Stimulated activated memory B cell treated with anti-CD40 and anti-IgM and Interleukin-4, amounts not matched to agents 10 μg/mL and 1 μg/mL and 100 μg/mL, for 72 hours (primary cell): ENCODE data around the gene DENND6A.
"Not testable (repeated sequence)": the region's sequence is repeated elsewhere in the genome, so short reads cannot be mapped to it uniquely, and the experiment has no call there.

ENCODE experiments used
- ATAC-seq: fragments of 150-1000 bp; cut with Tn5 transposase; 2 replicates; pipeline ENCODE4 v1.10.0; 2021
- H3K27ac Mint-ChIP-seq: one replicate; pipeline ENCODE4 v1.8.0; 2022; ENCODE audit warnings: mild to moderate bottlenecking, mixed read lengths
- H3K27me3 Mint-ChIP-seq: one replicate; pipeline ENCODE4 v1.8.0; 2022; ENCODE audit warnings: mixed read lengths
- H3K36me3 Mint-ChIP-seq: one replicate; pipeline ENCODE4 v1.8.0; 2022; ENCODE audit warnings: mixed read lengths
- H3K4me1 Mint-ChIP-seq: one replicate; pipeline ENCODE4 v1.8.0; 2022; ENCODE audit warnings: mixed read lengths
- H3K4me3 Mint-ChIP-seq: one replicate; pipeline ENCODE4 v1.8.0; 2022; ENCODE audit warnings: mild to moderate bottlenecking, moderate library complexity, mixed read lengths
- H3K9me3 Mint-ChIP-seq: one replicate; pipeline ENCODE4 v1.8.0; 2022; ENCODE audit warnings: mixed read lengths

Gene DENND6A

GRCh38 chr3:57709031-57709430 is 16.2 kb upstream of the DENND6A start:
- H3K4me1 Mint-ChIP-seq: no peaks in the 10 kb centered on the region
- no peak overlapping the region for H3K4me3 Mint-ChIP-seq
- H3K27me3 Mint-ChIP-seq: peaks cover 9% of the 10 kb centered on the region

GRCh38 chr3:57706462-57706861 is 13.6 kb upstream of the DENND6A start:
- ATAC-seq: no peak
- no peak overlapping the region for H3K4me3 Mint-ChIP-seq
- no peaks in the 10 kb centered on the region for H3K36me3 Mint-ChIP-seq
- H3K4me1 Mint-ChIP-seq: no peaks in the 10 kb centered on the region
- H3K27me3 Mint-ChIP-seq: peaks cover 9% of the 10 kb centered on the region
- H3K9me3 Mint-ChIP-seq: peaks cover 3% of the 10 kb centered on the region
- no peak overlapping the region for H3K27ac Mint-ChIP-seq

More at GRCh38 chr3:57709031-57709430, 16.2 kb upstream of the DENND6A start:
- Mint-ChIP-seq H3K27ac (no peak overlapping the region), H3K9me3 (peaks cover 3% of the 10 kb centered on the region), H3K36me3 (no peaks in the 10 kb centered on the region)
- no peak for ATAC-seq

DNA sequence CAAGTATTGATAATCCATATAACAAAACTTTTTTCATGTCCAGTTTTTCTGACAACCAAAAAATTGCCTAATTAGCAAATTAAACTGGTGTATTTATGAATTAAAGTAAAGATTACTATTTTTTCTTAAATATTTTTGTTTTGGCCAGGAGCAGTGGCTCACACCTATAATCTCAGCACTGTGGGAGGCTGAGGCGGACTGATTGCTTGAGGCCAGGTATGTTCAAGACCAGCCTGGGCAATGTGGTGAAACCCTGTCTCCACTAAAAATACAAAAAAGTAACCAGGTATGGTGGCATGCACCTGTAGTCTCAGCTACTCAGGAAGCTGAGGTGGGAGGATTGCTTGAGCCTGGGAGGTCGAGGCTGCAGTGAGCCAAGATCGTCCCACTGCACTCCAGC is 12.5 kb upstream of the DENND6A start:
- not testable (repeated sequence) for H3K9me3 Mint-ChIP-seq, H3K4me3 Mint-ChIP-seq, H3K36me3 Mint-ChIP-seq, ATAC-seq, H3K4me1 Mint-ChIP-seq, H3K27me3 Mint-ChIP-seq, H3K27ac Mint-ChIP-seq

DNA sequence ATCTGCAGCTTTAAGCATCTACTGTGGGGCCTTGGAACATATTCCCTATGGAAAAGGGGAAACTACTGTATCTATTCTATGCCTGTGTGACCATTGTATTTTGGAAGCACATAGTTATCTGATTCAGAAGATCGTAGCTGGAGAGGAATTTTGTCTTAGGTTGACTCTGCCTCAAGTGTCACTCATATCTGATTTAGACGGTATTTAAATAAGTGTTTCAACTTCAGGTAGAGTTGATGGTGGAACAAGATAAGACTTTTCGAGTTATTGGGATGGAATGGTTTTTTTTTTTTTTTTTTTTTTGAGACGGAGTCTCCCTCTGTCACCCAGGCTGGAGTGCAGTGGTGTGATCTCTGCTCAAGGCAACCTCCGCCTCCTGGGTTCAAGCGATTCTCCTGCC is 8.9 kb upstream of the DENND6A start:
- Mint-ChIP-seq H3K36me3 (no peaks in the 10 kb centered on the region), H3K4me1 (no peaks in the 10 kb centered on the region), H3K27ac (no peak overlapping the region), H3K4me3 (no peak overlapping the region), H3K9me3 (no peaks in the 10 kb centered on the region), H3K27me3 (no peaks in the 10 kb centered on the region)
- no peak for ATAC-seq

DNA sequence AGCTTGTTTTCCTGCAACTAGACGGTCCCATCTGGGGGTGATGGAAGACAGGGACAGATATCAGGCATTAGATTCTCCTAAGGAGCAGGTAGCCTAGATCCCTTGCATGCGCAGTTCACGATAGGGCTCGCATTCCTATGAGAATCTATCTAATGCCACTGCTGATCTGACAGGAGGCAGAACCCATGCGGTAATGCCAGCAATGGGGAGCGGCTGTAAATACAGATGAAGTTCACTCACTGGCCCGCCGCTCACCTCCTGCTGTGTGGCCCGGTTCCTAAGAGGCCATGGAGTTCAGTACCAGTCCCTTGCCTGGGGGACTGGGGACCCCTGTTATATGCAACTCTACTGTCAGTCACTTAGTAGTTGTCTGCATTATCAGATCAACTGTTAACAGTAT is 7.9 kb upstream of the DENND6A start:
- Mint-ChIP-seq H3K36me3 (no peaks in the 10 kb centered on the region), H3K4me3 (no peak overlapping the region), H3K4me1 (no peaks in the 10 kb centered on the region), H3K27ac (no peak overlapping the region), H3K9me3 (no peaks in the 10 kb centered on the region), H3K27me3 (no peaks in the 10 kb centered on the region)
- no peak for ATAC-seq

DNA sequence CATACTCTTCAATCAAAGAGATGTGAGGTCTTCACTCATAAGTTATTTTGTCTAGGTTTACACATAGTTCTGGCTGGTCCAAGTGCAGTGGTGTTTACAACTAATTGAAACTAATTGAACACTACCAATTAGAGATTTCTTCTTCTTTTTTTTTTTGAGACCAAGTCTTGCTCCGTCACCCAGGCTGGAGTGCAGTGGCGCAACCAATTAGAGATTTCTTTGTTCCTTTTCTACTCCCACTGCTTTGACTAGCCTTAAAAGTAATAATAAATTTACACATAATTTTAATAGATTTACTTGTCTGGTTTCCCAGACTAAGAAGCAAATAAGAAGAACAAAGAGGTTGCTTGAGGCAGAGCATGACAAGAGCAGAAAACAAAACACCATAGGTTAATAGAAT is 6.7 kb upstream of the DENND6A start:
- Mint-ChIP-seq H3K27ac (no peak overlapping the region), H3K36me3 (no peaks in the 10 kb centered on the region), H3K4me3 (no peak overlapping the region), H3K27me3 (no peaks in the 10 kb centered on the region), H3K4me1 (no peaks in the 10 kb centered on the region), H3K9me3 (no peaks in the 10 kb centered on the region)
- ATAC-seq: no peak

DNA sequence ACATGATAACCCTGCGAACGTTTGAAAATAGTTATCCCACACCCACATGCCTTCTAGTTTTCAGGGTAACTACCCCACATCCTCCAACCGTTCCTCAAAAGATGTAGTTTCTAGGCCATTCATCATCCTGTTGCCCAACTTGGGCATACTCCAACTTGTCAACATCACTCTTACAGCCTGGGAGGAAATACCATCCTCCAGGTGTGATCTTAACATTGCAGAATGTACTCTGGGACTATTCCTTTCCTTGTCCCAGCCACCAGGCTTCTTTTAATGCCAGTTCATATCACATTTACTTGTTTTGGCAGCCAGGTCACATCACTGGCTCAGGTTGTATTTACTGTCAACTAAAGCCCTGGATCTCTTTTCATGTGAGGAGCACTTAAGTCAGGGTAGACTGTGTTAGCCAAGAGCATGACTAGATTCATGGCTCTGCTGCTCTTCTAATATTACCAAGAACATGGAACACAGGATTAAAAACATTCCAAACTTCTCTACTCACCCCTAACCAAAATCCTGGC is 4.0 kb upstream of the DENND6A start:
- peaks cover under 1% of the 10 kb centered on the region for H3K4me1 Mint-ChIP-seq
- H3K27me3 Mint-ChIP-seq: no peaks in the 10 kb centered on the region
- no peak for ATAC-seq
- no peaks in the 10 kb centered on the region for H3K36me3 Mint-ChIP-seq
- H3K4me3 Mint-ChIP-seq: no peak overlapping the region
- no peaks in the 10 kb centered on the region for H3K9me3 Mint-ChIP-seq
- no peak overlapping the region for H3K27ac Mint-ChIP-seq

GRCh38 chr3:57694146-57694545 is 1.3 kb upstream of the DENND6A start:
- Mint-ChIP-seq H3K27me3 (no peaks in the 10 kb centered on the region), H3K4me1 (peaks cover 25% of the 10 kb centered on the region), H3K4me3 (no peak overlapping the region), H3K36me3 (no peaks in the 10 kb centered on the region), H3K27ac (no peak overlapping the region), H3K9me3 (no peaks in the 10 kb centered on the region)
- ATAC-seq: no peak

DNA sequence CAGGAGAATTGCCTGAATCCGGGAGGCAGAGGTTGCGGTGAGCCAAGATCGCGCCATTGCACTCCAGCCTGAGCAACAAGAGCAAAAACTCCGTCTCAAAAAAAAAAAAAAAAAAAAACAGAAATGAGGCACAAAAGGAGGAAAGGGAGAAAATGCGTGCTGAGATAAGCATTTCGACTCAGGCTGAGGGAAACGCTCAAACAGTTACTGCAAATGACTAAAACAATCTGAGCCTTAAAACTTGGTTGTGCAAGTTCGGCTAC is 813 bp downstream of the DENND6A start:
- peaks cover 40% of the 10 kb centered on the region for H3K4me1 Mint-ChIP-seq
- not testable (repeated sequence) for H3K36me3 Mint-ChIP-seq, ATAC-seq, H3K27me3 Mint-ChIP-seq, H3K9me3 Mint-ChIP-seq
- H3K4me3 Mint-ChIP-seq: peak overlapping the region; percentile 90
- H3K27ac Mint-ChIP-seq: peak overlapping the region; percentile 89

GRCh38 chr3:57691411-57692132 is 1.3 kb downstream of the DENND6A start:
- Mint-ChIP-seq H3K4me1 (peaks cover 45% of the 10 kb centered on the region), H3K4me3 (peak overlapping the region; percentile 90), H3K36me3 (peaks cover 8% of the 10 kb centered on the region), H3K27me3 (no peaks in the 10 kb centered on the region), H3K9me3 (no peaks in the 10 kb centered on the region), H3K27ac (peak overlapping the region; percentile 89)
- no peak for ATAC-seq

GRCh38 chr3:57689367-57690053 is 3.4 kb downstream of the DENND6A start:
- Mint-ChIP-seq H3K4me1 (peaks cover 51% of the 10 kb centered on the region), H3K4me3 (no peak overlapping the region), H3K27ac (no peak overlapping the region), H3K36me3 (peaks cover 12% of the 10 kb centered on the region), H3K9me3 (no peaks in the 10 kb centered on the region), H3K27me3 (no peaks in the 10 kb centered on the region)
- no peak for ATAC-seq

DNA sequence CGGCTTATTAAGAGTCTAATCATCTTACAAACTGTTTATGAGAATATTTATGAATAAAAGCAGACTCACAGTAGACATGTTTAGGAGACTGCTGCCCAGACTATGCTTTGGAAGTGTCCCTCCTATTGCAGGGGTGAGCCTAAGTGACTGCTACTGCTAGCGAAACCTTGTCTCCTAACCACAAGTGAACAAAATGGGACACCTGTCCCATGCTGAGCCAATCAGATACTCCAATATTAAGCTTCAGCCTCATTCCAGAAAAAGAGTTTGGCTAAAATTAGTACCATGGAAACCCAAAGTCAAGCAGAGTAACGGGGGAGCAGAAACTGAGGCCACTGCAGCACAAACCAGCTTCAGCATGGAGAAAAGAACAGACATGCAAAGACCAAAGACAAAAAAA is 4.6 kb downstream of the DENND6A start:
- H3K9me3 Mint-ChIP-seq: no peaks in the 10 kb centered on the region
- H3K36me3 Mint-ChIP-seq: peaks cover 12% of the 10 kb centered on the region
- ATAC-seq: no peak
- H3K4me1 Mint-ChIP-seq: peaks cover 51% of the 10 kb centered on the region
- no peaks in the 10 kb centered on the region for H3K27me3 Mint-ChIP-seq
- H3K27ac Mint-ChIP-seq: no peak overlapping the region
- no peak overlapping the region for H3K4me3 Mint-ChIP-seq

GRCh38 chr3:57683286-57683685 is 9.6 kb downstream of the DENND6A start:
- Mint-ChIP-seq H3K27me3 (no peaks in the 10 kb centered on the region), H3K4me3 (no peak overlapping the region), H3K4me1 (peaks cover 24% of the 10 kb centered on the region), H3K9me3 (no peaks in the 10 kb centered on the region), H3K27ac (no peak overlapping the region), H3K36me3 (peaks cover 22% of the 10 kb centered on the region)
- ATAC-seq: no peak

- Mint-ChIP-seq H3K4me3 (no peak overlapping the region), H3K4me1 (peaks cover 19% of the 10 kb centered on the region), H3K9me3 (no peaks in the 10 kb centered on the region), H3K27me3 (no peaks in the 10 kb centered on the region), H3K27ac (no peak overlapping the region), H3K36me3 (peaks cover 21% of the 10 kb centered on the region)
- ATAC-seq: no peak
Observed at GRCh38 chr3:57682284-57682683, 10.6 kb downstream of the DENND6A start.

DNA sequence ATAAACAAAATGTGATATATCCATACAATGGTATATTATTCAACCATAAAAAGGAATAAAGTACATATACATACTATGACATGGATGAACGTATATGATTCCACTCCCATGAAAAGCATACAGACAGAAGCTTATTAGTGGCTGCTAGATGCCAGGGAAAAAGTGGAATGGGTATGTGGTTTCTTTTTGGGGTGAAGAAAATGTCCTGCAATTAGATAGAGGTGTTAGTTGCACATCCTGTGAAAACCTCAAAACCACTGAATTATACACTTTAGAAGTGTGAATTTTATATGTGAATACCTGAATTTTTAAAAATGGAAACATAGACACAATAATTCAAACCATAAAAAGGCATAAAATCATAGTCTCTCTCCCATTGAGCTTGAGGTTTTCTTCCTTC is 11.2 kb downstream of the DENND6A start:
- ATAC-seq: no peak
- Mint-ChIP-seq H3K4me1 (peaks cover 14% of the 10 kb centered on the region), H3K36me3 (peaks cover 16% of the 10 kb centered on the region), H3K27ac (no peak overlapping the region), H3K4me3 (no peak overlapping the region), H3K27me3 (no peaks in the 10 kb centered on the region), H3K9me3 (no peaks in the 10 kb centered on the region)

GRCh38 chr3:57680046-57680445 is 12.8 kb downstream of the DENND6A start:
- Mint-ChIP-seq H3K27ac (no peak overlapping the region), H3K4me3 (no peak overlapping the region), H3K9me3 (no peaks in the 10 kb centered on the region), H3K36me3 (peaks cover 10% of the 10 kb centered on the region), H3K4me1 (peaks cover 15% of the 10 kb centered on the region), H3K27me3 (no peaks in the 10 kb centered on the region)
- ATAC-seq: no peak
